Right kidney (tissue), 9 donors: ENCODE measurements around the gene SLC9A9.
"Not testable (repeated sequence)": the region's sequence is repeated elsewhere in the genome, so short reads cannot be mapped to it uniquely, and the experiment has no call there.

ENCODE experiments used
- DNase-seq: peaks from one replicate; pipeline ENCODE4 v3.0.0-alpha.2; 2016
- long read RNA-seq, 8 donors: transcript quantifications; one replicate each; lab custom pipeline, GENCODE V29; 2026

The SLC9A9 gene
- long read RNA-seq, donor 1, partial matches to known transcripts: 0 of 1 reads
- long read RNA-seq, donor 1, other reads (novel, unspliced or antisense): 0 of 1 reads
- long read RNA-seq, donor 2: 0 reads
- long read RNA-seq, donor 3, partial matches to known transcripts: 0 of 1 reads
- long read RNA-seq, donor 3, other reads (novel, unspliced or antisense): 0 of 1 reads
- long read RNA-seq, donor 4, partial matches to known transcripts: 0 of 3 reads
- long read RNA-seq, donor 4, other reads (novel, unspliced or antisense): 0 of 3 reads
- long read RNA-seq, donor 5, partial matches to known transcripts: 0 of 3 reads
- long read RNA-seq, donor 5, other reads (novel, unspliced or antisense): 0 of 3 reads
- long read RNA-seq, donor 6: 0 reads
- long read RNA-seq, donor 7: 0 reads
- long read RNA-seq, donor 8: 0 reads

DNA sequence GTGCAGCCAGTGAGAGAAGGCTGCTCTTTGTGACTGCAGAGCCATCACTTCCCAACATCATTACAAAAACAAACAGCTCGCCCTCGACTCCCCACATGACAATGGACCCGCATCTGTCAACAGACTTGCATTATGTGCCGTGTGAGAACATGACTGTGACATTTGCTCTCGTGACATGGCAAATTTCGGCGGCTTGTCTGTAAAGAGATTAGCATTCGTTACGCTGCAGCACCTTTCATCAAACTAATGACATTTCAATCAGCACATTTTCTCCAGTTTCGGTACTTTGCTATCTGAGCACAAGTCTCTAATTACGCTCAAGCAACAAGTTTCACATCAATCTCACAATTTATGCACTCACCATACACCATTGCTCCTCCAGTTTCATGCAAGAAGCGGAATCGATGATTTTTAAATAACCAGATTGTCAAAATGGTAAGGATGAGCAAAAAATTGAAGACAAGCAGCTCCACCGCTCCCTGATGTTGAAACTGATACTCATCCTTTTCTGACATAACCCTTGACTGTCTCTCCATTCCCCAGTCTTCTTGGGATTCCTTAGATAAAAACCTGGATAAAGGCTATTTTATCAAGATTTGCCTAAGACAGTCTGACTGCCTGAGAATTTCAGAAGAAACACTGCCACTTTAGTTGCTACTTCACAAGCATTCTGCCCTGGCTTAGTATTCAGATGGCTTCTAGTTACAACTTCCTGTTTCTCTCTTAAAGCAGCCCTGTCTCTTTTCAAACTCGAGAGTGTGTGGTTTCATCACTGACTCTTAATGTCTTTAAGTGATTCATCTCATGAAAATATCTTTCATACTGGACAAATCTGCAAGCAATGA lies at the start of gene SLC9A9:
TSS of gene SLC9A9 (minus strand) at position 682 of the 845 bp plus-strand sequence. CDS start at position 536, 146 bp downstream.
- DNase-seq: peak; percentile 39

DNA sequence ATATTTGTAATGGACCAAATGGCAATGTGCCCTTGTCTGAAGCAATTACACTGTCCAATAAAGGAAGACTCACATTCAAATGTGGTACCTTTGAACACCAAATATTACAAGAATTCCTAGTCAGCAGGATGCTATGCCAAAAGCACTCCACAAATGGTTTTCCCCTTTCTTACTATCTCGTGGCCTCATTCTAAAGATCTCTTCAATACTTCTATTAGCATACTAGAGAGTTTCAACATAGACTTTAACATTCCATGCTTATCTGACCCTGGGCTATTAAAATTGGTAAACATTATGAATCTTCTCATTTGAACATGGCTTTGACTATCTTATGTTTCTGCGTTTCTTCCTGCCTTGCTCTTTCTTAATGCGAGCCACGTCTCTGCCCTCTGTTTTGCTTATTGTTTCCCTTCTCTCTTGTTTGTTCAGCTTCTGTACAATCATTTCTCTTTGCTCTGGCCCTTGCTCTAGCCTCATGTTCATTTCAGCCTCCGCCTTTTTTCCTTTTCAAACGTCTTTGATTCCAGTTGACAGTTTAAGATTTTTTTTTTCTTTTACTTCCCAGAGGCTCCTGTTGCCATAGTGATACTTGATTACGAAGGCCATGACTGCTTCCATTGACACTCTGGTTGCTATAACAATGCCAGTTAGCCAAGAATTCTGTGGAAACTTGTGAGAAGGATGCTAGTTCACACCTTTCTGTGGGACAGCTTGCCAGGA lies 49.5 kb upstream of the SLC9A9 start:
- DNase-seq: no peak

DNA sequence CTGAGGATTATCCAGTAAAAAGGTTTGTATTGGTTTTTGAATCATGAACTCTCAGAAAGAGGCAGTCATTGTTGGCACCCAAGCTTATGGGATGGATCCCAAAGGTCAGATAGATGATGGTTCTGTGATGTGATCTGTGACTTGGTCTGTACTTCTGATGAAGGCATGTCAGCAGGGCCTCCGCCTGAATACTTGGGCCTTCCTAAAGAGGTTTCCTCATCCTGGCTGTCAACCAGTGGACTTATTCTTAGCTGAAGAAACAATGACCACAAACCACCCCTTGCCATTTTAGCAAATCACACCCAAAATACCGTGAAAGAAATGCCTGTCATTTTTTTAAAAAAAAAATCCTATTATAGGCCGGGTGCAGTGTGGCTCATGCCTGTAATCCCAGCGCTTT lies 48.2 kb upstream of the SLC9A9 start:
- no peak for DNase-seq

DNA sequence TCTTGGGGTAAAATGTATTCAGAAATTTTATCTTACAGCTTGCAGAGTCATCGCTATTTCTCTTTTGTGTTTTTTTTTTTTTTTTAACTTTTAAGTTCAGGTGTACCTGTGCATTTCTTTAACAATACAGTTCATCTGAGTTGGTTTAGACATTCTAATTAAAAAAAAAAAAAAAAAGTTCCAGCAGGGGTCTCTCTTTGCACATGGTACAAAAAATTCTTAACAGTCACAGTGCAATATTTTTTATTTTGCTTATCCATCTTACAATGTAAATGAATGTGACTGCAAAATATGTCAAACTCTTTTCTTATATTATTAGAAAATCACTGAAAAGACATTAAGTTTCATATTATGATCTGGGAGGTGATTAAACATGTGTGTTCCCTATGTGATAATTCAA lies 47.5 kb upstream of the SLC9A9 start:
- DNase-seq: no peak

DNA sequence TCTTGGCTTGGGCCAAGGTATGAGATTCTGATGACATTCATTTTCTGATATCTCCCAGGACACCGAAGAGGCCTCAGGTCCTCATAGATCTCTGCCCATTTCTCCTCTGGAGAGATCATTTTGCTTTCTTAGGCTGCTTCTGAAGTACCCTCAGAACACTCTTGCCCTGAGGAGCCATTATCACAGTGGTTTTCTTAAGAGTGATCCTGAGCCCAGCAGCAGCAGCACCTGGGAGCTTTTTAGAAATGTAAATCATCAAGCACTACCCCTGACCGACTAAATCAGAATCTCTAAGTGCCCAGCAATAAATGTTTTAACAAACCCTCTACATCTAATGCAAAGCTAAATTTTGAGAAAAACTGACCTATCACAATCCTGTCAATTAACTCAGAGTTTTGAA lies 40.6 kb upstream of the SLC9A9 start:
- DNase-seq: no peak

DNA sequence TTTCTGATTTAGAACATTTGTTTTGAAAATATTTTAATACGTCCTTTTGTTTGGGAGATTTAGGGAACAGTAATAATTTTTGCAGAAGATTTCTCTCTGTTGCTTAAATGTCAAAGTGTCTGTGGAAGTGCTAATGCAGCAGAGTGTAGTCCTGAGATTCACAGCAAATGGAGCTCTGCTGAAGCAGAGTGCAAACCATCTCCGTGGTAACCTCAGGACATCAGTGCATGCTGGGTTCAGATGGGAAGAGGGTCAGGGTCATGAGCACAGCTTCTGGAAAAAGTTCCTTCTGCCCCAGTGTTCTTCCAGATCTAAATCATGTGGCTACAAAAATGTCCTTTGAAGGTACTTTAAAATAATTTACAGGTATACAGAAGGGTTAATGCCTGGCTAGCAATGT lies 39.9 kb upstream of the SLC9A9 start:
- DNase-seq: no peak

DNA sequence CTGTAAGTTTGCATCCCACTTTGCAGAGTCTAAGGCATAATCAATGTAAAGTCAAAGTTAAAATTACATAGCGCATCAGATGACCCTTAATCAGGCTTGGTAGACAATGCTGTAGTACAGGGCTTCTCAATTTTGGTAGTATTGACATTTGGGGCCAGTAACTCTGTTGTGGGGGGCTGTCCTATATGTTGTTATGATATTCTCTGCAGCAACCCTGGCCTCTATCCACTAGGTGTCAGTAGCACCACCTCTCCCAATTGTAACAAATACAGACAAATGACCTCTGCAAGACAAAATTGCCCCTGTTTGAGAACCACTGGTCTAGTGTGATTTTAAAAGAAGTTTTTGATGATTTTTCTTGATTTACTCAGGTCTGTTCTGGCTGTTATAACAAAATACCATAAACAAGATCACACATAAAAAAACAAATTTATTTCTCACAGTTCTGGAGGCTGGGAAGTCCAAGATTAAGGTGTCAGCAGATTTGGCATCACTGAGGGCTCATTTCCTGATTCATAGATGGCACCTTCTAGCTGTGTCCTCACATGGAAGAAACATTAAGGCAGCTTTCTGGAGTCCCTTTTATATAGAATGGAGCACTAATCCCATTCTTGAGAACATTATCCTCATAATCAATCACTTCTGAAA lies 37.6 kb upstream of the SLC9A9 start:
- no peak for DNase-seq

DNA sequence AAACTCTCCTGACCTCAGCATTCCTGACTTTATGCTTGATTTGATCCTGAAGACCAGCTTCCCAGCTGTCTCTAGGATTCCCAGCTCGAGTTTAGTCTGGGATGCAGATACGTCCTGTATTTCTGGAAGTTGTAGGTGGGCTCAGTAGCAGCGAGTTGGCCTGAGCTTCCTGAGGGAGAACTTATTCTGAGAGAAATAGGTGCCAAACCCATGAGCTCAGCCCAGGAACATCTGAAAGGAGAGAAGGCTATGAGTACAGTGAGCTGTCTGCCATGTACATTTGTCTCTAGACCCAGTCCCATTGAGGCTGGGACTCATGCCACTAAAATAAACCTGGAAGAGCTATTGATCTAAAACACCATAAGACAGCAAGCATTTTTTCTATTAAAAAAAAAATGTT lies 36.6 kb upstream of the SLC9A9 start:
- no peak for DNase-seq

DNA sequence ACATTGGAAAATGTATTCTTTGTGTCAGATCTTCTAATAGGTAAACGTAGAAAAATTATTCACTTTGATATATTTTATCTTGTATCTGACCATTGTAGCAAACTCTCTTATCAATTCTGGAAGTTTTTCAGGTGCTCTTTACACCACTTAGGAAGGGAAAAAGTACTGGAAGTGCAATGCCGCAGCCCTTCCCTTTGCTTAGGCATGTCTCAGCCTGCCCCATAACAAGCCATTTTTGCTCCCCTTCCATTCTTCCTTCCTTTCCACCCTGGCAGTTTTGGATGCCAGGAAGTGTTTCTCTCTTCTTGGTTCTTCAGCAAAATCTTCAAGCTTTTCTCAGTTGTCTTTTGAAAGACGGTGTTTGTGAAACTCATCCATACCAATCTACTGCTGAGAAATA lies 34.9 kb upstream of the SLC9A9 start:
- DNase-seq: no peak

DNA sequence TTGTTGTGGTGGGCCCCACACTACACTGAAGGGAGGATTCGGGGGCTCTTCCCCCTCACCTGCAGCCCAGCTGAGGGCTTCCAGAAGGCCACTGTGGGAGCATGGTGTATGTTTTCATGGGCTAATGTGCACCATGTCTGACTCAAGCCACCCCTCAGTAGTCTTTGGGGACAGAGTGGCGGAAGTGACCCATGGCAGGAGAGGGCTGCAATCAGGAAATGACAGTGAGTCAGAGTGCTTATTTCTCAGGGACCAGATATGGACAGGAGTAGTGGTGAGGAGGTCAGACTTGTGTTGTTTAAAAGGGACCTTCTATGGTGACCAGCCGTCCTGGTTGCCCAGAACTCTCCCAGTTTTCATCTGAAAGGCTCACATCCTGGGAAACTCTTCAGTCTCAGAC lies 32.8 kb upstream of the SLC9A9 start:
- DNase-seq: no peak

DNA sequence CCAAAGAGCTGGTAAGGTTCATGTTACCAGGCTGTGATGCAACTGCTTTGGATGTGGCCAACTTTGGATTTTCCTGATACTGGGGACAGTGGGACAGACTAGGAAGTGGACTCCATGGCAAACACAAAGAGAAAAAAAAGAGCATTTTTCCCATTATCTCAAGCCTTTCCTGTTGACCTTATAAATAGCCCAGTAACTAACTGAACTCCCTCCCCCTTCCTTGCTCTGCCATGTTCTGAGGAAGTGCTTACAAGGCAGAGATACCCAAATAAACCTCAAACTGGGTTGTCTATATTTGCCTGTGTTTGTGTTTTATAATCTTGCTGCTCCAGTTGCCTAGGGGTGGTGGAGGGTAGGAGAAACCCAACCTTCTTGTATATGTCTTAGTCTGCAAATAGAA lies 27.3 kb upstream of the SLC9A9 start:
- DNase-seq: no peak

DNA sequence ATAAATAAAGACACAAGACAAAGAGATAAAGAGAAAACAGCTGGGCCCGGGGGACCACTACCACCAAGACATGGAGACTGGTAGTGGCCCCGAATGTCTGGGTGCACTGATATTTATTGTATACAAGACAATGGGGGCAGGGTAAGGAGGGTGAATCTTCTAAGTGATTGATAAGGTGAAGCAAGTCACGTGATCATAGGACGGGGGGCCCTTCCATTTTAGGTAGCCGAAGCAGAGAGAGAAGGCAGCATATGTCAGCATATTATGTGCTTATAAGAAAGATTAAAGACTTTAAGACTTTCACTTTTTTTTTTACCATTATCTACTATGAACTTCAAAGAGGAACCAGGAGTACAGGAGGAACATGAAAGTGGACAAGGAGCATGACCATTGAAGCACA lies 25.3 kb upstream of the SLC9A9 start:
- not testable (repeated sequence) for DNase-seq

DNA sequence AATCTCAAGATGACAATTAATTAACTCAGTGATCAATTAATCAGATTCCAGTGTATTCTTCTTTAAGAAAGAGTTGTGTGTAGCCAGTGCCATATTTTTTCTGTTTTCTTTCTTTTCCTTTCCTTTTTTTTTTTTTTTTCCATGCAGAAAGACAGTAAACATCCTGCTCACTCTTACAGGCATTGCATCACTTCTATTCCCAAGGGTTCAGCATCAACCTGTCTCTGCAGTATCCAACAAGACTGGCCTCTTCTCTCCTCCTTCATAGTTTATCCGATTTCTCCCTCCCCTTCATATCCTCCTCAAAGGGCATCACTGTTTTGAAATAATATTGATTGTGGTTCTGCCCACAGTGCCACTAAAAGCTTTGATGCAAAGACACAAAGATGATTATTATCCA lies 17.0 kb upstream of the SLC9A9 start:
- no peak for DNase-seq

DNA sequence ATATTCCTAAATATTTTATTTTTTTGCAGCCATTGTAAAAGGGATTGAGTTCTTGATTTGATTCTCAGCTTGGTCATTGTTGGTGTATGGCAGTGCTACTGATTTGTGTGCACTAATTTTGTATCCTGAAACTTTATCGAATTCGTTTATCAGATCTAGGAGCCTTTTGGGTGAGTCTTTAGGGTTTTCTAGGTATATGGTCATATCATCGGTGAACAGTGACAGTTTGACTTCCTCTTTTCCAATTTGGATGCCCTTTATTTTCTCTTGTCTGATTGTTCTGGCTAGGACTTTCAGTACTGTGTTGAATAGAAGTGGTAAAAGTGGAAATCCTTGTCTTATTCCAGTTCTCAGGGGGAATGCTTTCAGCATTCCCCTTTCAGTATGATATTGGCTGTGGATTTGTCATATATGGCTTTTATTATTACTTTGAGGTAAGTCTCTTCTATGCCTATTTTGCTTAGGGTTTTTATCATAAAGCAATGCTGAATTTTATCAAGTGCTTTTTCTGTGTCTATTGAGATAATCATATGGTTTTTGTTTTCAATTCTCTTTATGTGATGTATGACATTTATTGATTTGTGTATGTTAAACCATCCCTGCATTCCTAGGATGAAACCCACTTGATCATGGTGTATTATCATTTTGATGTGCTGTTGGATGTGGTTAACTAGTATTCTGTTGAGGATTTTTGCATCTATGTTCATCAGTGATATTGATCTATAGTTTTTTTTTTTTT lies 11.4 kb upstream of the SLC9A9 start:
- no peak for DNase-seq

DNA sequence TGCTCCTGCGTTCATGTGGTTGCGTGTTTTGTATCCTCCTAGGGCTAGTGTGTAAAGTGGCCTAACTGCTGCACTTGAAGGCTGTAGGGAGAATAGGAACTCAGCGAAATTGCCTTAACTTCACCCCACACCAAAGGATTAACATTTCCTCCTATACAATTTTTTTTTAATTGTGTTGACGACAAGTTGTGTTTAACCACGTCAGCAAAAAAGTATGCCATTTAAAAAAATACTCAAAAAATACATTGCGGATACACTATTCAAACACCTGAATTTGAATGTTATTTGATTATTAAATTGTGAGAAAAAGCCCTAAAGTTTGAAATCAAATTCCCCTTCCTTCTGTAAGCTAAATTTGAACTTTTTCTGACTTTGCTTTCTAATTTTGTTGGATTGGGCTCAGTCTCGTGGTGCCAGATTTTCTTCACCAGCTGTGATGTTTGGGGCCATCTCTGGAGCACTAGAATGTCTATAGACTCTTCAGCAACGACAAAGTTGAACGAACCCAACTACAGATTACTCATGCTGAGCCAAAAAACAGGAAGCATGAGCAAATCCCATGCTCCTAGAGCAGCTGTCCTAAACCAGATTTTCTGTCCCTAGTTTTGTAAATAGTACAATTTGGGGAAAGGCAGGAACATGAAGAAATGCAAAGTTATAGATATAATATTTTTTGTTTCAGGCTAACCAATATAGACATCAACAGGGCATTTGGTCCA lies 8.1 kb upstream of the SLC9A9 start:
- DNase-seq: no peak

DNA sequence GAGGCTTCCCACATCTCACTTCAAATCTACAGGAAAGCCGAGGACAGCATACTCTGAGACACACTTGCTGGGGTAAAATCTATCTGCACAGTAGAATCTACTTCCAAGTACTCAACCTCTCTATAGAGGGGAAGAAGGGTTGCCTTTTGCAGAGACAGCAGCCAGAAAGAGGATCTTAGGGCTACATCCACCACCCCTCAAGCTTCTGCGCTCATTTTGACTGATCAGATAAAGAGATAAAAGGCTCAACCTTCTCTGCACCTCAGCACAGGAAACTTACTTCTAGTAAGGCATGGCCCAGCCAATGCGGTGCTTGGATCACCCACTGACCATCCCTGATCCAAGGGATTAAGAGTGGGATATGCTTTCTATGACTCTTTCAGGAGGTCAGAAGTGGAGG lies 6.9 kb upstream of the SLC9A9 start:
- DNase-seq: no peak

DNA sequence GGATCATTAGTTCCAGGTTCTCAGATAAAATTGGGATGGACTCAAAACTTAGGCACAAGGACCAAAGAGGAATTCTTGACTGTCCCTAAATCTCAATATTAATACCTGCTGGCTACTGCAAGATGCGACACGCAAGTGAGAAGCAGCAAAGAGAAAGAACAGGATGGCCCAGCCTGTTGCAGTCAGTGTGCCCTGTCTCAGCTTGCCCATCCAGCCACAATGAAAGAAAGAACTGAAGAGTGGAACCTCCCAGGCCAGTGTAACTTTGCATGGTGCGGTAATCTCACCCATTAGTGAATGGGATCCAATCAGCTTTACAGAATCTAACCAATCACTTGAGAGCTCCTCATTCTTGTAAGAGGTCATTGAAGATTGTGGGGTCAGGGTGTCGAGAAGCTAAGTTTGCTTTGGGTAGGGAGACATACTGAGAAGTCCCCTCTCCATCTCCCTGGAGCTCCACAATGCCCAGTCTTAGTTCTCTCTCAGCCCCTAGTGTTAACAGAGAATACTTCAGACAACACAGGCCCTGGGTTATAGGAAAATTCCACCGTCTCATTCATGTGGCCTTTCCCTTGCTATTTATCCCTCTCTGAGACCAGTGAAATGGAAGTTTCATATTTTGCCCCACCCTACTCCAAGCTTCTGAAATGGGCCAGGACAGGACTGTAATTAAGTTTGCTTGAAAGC lies 3.2 kb upstream of the SLC9A9 start:
- DNase-seq: no peak

DNA sequence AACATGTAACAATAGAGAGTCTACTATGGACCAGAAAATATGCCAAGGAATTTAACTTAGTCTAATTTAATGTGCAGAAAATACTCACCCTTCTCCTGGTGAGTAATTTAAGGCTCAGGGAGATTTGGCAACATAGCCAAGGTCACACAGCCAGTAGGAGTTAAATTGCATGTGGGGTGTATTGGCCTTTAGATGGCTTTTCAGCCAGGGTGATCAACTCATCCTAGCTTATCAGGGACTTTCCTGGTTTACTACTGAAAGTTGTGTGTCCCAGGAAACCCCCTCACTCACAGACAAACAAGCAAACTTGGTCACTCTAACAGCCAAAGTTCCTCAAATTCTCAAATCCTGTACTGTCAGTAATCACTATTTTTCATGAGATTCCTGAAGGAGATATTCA lies 2.6 kb upstream of the SLC9A9 start:
- DNase-seq: no peak

DNA sequence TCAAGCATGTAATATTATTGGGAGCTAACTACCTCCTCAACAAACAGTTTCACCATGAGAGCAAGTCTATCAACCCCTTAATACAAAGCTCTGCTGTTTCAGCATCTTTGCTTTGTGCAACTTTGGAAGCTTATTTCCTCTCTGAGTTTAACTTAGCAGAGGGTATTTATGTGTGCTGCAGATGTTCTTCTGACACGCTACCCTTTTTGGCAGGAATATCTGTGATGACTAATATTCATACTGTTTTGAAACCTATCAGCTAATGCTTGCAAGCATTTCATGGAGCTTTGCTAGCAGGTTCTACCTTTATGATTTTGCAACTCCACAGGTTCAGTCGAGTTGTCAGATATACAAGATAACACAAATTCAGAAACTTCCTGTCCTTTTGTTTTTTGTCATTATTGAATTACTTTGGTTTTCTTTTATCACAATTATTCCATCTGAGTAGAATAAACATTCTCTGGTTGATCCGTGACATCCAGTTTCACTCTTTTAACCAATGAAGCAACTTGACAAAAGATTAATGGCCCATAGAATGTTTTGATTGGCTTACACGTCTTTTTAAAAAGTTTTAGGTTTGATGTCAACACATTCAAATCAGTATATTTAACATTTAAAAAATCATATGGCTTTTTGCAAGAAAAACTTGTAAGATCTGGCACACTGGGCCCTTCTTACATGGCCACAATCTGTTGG lies 1.7 kb upstream of the SLC9A9 start:
- DNase-seq: no peak

DNA sequence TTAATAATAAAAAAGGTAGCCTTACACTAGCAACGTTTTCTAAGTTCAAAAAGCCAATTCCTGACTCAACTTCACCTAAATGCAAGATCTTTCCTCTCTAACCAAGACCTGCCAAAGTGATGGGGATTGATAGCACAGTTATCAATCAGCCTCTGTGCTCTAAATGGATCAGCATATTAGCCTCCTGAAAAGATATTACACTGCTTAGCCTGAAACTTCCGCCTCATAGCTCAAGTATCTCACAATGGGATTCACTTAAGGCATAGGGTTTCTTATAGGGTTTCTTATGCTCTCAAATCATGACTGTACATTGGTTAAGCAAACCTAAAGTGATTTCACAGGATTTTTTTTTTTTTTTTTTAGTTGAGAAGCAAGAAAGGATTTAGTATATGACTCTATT lies 436 bp upstream of the SLC9A9 start:
- no peak for DNase-seq
